Measurements from ENCODE around the gene STK11IP. TPM values are rescaled to one million over a fixed set of nuclear protein-coding genes. Genes with fewer than 3 reads are reported as not detected.

STK11IP gene
- total and polyA plus RNA-seq, 4 donors = 6.1 to 58.2 (median 24.2) TPM

DNA sequence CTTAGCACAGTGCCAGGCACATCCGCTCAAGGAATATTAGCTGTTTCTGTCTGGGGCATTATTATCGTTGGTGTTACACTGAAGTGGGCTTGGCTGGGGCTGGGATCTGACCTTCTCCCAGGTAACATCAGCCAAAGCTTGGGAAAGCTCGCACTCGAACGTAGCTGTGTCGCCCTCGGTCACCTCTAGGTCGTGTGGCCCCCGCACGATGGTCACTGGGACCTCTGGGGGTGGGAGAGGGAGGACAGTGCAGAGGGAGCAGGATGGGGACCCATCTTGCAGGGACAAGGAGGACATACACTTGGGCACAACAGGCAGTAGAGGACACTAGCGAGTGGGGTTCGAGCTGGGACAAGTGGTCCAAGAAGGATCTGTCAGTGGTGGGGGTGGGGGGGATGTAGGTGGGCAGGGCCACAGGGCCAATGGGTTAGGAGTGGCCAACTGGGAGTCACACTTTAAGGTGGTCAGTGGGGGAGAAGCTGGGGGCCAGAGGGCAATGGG is 44.1 kb upstream of the STK11IP start:
- H3K4me3 ChIP-seq (ENCODE audit: low read length in 2 of 2) = no peak overlapping the region
- intact Hi-C loops (cut with DNase I) = loop anchor here in 1 of 2 donors (5.0 kb wide), 1 partner anchor 44 kb away; the partner anchor contains the start of gene STK11IP
- peak in 1 of 2 donors; percentile 56 for DNase-seq
- no peak for ATAC-seq (ENCODE audit: low FRiP score)
- no peaks in the 10 kb centered on the region for H3K36me3 ChIP-seq (ENCODE audit: control insufficient read depth in 1 of 2, insufficient read depth in 2 of 2, low read length in 1 of 2)
- H3K9me3 ChIP-seq (ENCODE audit: control insufficient read depth, low read length) = no peaks in the 10 kb centered on the region
- no peak overlapping the region for H3K27ac ChIP-seq (ENCODE audit: low read depth in 1 of 2, low read length in 2 of 2)
- no peaks in the 10 kb centered on the region for H3K4me1 ChIP-seq (ENCODE audit: control insufficient read depth in 1 of 2, insufficient read depth in 2 of 2, low read length in 2 of 2)
- no peaks in the 10 kb centered on the region for H3K27me3 ChIP-seq (ENCODE audit: control insufficient read depth in 1 of 2, insufficient read depth in 2 of 2, low read length in 1 of 2)
- 74% methylated on average over 12 of the region's 12 CpGs for WGBS, 2 donors

DNA sequence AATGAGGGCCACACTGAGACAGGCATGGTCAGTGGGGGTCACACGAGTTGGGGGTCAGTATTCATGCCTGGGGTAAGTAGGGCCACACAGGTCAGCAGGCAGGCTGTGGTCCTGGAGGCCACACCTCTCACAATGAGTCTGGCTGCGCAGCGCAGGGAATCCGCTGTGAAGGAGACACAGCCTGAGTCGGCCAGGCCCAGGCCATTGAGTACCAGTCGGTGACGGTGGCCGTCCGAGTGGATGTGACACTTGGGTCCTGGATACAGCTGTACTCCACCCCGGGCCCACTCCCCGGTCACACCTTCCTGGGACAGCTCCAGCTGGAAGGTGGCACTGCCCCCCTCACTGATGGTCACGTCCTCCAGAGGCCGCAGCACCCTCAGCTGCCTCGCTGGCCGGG is 43.3 kb upstream of the STK11IP start:
- Histone ChIP-seq H3K9me3 (ENCODE audit: control insufficient read depth, low read length) (no peaks in the 10 kb centered on the region), H3K27ac (ENCODE audit: low read depth in 1 of 2, low read length in 2 of 2) (no peak overlapping the region), H3K4me1 (ENCODE audit: control insufficient read depth in 1 of 2, insufficient read depth in 2 of 2, low read length in 2 of 2) (no peaks in the 10 kb centered on the region), H3K4me3 (ENCODE audit: low read length in 2 of 2) (no peak overlapping the region), H3K36me3 (ENCODE audit: control insufficient read depth in 1 of 2, insufficient read depth in 2 of 2, low read length in 1 of 2) (no peaks in the 10 kb centered on the region), H3K27me3 (ENCODE audit: control insufficient read depth in 1 of 2, insufficient read depth in 2 of 2, low read length in 1 of 2) (no peaks in the 10 kb centered on the region)
- intact Hi-C loops (cut with DNase I) = loop anchor here in 1 of 2 donors (5.0 kb wide), 1 partner anchor 43 kb away; the partner anchor contains the start of gene STK11IP
- no peak for ATAC-seq (ENCODE audit: low FRiP score)
- 93 to 94% methylated on average over 15 of the region's 15 CpGs for WGBS, 2 donors
- peak in 1 of 2 donors; percentile 81 for DNase-seq

DNA sequence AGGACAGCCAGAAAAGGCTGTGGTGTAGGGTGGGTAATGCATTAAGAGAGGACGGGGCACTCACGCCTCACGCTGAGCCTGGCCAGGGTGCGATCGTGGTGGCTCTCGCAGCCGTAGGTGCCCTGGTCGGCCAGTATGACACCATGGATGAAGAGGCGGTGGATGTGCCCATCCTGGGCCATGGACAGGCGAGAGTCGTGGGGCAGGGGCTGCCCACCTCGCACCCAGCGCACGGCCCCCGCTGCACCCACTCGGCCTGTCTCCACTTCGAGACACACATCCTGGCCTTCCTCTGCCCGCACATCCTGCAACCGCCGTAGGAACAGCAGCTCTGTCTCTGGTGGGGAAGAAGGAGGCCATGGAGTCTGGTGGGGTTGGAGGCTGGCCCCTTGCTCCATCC is 41.7 kb upstream of the STK11IP start:
- ATAC-seq (ENCODE audit: low FRiP score) = no peak
- 95% methylated on average over 20 of the region's 20 CpGs for WGBS, 2 donors
- intact Hi-C loops (cut with DNase I) = no loop called here
- Histone ChIP-seq H3K4me3 (ENCODE audit: low read length in 2 of 2) (no peak overlapping the region), H3K36me3 (ENCODE audit: control insufficient read depth in 1 of 2, insufficient read depth in 2 of 2, low read length in 1 of 2) (no peaks in the 10 kb centered on the region), H3K27ac (ENCODE audit: low read depth in 1 of 2, low read length in 2 of 2) (no peak overlapping the region), H3K4me1 (ENCODE audit: control insufficient read depth in 1 of 2, insufficient read depth in 2 of 2, low read length in 2 of 2) (no peaks in the 10 kb centered on the region), H3K9me3 (ENCODE audit: control insufficient read depth, low read length) (no peaks in the 10 kb centered on the region), H3K27me3 (ENCODE audit: control insufficient read depth in 1 of 2, insufficient read depth in 2 of 2, low read length in 1 of 2) (no peaks in the 10 kb centered on the region)
- no peak for DNase-seq

DNA sequence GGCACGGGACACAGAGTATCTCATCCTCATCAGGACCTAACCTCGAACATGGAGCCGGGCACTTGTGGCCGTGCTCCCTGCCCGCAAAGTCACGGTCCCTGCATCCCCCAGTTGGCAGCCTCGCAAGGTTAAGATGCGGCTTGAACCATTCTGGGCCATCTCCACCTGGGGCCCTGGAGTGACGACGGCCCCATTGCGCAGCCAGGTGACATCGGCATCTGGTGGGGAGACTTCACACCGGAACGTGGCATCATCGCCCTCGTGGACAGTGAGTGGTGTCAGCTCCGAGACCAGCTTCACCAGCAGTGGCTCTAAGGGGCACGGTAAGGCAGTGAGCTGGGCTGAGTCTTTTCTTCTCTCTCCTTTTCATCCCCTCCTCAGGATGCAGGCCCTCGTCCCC is 41.2 kb upstream of the STK11IP start:
- Histone ChIP-seq H3K36me3 (ENCODE audit: control insufficient read depth in 1 of 2, insufficient read depth in 2 of 2, low read length in 1 of 2) (no peaks in the 10 kb centered on the region), H3K4me3 (ENCODE audit: low read length in 2 of 2) (no peak overlapping the region), H3K27ac (ENCODE audit: low read depth in 1 of 2, low read length in 2 of 2) (no peak overlapping the region), H3K9me3 (ENCODE audit: control insufficient read depth, low read length) (no peaks in the 10 kb centered on the region), H3K4me1 (ENCODE audit: control insufficient read depth in 1 of 2, insufficient read depth in 2 of 2, low read length in 2 of 2) (no peaks in the 10 kb centered on the region), H3K27me3 (ENCODE audit: control insufficient read depth in 1 of 2, insufficient read depth in 2 of 2, low read length in 1 of 2) (no peaks in the 10 kb centered on the region)
- intact Hi-C loops (cut with DNase I) = no loop called here
- 94 to 95% methylated on average over 19 of the region's 19 CpGs for WGBS, 2 donors
- ATAC-seq (ENCODE audit: low FRiP score) = no peak
- no peak for DNase-seq

DNA sequence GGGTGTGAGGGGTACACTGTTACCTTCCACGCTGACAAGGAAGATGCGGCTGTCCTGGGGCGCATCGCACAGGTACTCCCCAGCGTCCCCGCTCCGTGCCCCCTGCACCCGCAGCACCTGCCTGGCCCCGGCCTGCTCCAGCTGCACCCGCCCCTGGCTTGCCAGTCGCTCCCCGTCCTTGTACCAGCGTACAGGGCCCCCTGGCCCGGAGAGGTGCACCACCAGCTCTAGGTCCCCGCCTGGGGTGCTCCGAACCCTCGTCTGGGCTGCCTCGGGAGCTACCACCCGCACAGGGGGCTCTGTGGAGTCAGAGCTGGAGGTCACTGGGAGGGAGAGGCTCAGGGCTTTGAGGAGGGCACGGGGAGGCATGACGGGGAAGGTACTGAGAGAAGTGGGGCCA is 40.3 kb upstream of the STK11IP start:
- 93% methylated on average over 21 of the region's 21 CpGs for WGBS, 2 donors
- Histone ChIP-seq H3K27me3 (ENCODE audit: control insufficient read depth in 1 of 2, insufficient read depth in 2 of 2, low read length in 1 of 2) (no peaks in the 10 kb centered on the region), H3K4me1 (ENCODE audit: control insufficient read depth in 1 of 2, insufficient read depth in 2 of 2, low read length in 2 of 2) (no peaks in the 10 kb centered on the region), H3K36me3 (ENCODE audit: control insufficient read depth in 1 of 2, insufficient read depth in 2 of 2, low read length in 1 of 2) (no peaks in the 10 kb centered on the region), H3K9me3 (ENCODE audit: control insufficient read depth, low read length) (no peaks in the 10 kb centered on the region), H3K4me3 (ENCODE audit: low read length in 2 of 2) (no peak overlapping the region), H3K27ac (ENCODE audit: low read depth in 1 of 2, low read length in 2 of 2) (no peak overlapping the region)
- ATAC-seq (ENCODE audit: low FRiP score) (no peak), DNase-seq (peak in 1 of 2 donors; percentile 44)
- intact Hi-C loops (cut with DNase I) = no loop called here

DNA sequence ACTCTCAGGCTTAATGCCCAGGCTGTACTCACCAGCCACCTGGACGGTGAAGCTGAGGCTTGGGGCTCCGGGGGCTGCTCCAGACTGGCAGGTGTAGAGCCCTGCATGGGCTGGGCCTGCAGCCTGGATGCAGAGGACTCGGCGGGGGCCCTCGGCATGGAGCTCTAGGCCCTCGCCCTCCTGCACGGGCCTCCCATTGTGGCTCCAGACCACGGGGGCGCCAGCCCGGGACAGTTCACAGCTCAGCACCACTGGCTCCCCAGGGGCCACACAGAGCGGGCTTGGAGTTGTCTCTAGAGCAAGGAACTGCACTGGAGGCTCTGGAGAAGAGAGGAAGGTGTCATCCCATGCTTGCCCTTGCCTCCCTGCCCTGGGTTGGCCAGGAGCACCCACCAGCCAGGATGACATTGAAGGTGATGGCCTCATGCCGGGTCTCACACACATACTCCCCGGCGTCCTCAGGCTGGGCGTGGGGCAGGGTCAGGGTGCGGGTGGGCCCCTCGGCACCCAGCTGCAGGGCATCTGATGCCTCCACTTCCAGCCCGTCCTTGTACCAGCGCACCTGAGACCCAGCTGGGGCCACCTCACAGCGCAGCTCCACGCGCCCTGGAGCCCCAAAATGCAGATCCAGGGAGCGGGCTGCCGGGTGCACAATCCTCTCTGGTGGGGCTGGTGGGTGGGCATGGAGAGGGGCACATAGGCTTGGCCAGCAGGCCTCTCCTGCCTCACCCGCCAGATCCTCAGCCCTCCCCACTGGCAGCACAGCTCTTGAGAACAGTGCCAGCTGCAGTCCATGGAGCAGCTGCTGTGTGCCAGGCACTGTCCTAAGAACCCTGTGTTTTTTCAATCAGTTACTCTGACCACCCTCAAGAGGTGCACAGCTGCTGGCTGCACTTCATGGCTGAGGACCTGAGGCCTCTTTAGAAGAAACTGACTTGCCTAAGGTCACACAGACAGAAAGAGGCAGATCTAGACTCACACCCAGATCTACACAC is 39.6 kb upstream of the STK11IP start:
- Histone ChIP-seq H3K9me3 (ENCODE audit: control insufficient read depth, low read length) (no peaks in the 10 kb centered on the region), H3K4me1 (ENCODE audit: control insufficient read depth in 1 of 2, insufficient read depth in 2 of 2, low read length in 2 of 2) (no peaks in the 10 kb centered on the region), H3K4me3 (ENCODE audit: low read length in 2 of 2) (no peak overlapping the region), H3K36me3 (ENCODE audit: control insufficient read depth in 1 of 2, insufficient read depth in 2 of 2, low read length in 1 of 2) (no peaks in the 10 kb centered on the region), H3K27ac (ENCODE audit: low read depth in 1 of 2, low read length in 2 of 2) (no peak overlapping the region), H3K27me3 (ENCODE audit: control insufficient read depth in 1 of 2, insufficient read depth in 2 of 2, low read length in 1 of 2) (no peaks in the 10 kb centered on the region)
- DNase-seq (peak; percentile 29 to 61), ATAC-seq (ENCODE audit: low FRiP score) (no peak)
- intact Hi-C loops (cut with DNase I) = no loop called here
- WGBS, 2 donors = 93 to 94% methylated on average over 25 of the region's 25 CpGs

DNA sequence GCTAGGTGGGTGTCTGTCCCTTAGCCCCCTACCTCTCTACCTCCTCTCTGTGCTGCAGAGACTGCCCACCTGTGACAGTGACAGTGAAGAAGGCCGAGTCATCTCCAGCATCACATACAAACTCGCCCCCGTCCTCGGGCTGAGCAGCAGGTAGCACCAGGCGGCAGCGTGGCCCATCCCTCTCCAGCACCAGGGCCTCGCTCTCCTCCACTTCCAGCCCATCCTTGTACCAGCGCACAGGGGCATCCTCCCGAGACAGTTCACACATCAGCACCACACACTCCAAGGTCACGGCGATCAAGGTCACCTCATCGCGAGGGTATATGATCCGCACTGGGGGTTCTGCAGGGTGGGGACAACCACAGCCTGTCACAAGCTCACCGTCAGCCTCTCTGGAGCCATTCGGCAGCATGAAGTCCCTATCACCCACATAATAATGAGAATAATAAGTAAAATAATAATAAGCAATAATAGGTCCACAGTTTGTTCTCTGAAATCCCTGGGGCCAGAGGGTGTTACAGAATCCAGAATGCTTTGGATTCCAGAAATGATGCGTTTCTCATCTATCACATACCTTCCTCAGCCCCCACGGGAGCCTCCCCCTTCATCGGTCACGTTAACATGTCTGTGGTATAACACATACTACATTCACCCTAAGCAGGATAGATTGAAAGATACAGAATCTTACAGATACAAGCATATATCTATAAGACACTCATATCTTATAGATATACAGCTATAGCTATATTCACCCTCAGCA is 38.3 kb upstream of the STK11IP start:
- ATAC-seq (ENCODE audit: low FRiP score) (no peak), DNase-seq (no peak)
- H3K27me3 ChIP-seq (ENCODE audit: control insufficient read depth in 1 of 2, insufficient read depth in 2 of 2, low read length in 1 of 2) = no peaks in the 10 kb centered on the region
- no peak overlapping the region for H3K27ac ChIP-seq (ENCODE audit: low read depth in 1 of 2, low read length in 2 of 2)
- H3K9me3 ChIP-seq (ENCODE audit: control insufficient read depth, low read length) = no peaks in the 10 kb centered on the region
- H3K4me3 ChIP-seq (ENCODE audit: low read length in 2 of 2) = no peak overlapping the region
- no peaks in the 10 kb centered on the region for H3K4me1 ChIP-seq (ENCODE audit: control insufficient read depth in 1 of 2, insufficient read depth in 2 of 2, low read length in 2 of 2)
- intact Hi-C loops (cut with DNase I) = no loop called here
- no peaks in the 10 kb centered on the region for H3K36me3 ChIP-seq (ENCODE audit: control insufficient read depth in 1 of 2, insufficient read depth in 2 of 2, low read length in 1 of 2)
- WGBS, 2 donors = 92 to 94% methylated on average over 20 of the region's 20 CpGs

DNA sequence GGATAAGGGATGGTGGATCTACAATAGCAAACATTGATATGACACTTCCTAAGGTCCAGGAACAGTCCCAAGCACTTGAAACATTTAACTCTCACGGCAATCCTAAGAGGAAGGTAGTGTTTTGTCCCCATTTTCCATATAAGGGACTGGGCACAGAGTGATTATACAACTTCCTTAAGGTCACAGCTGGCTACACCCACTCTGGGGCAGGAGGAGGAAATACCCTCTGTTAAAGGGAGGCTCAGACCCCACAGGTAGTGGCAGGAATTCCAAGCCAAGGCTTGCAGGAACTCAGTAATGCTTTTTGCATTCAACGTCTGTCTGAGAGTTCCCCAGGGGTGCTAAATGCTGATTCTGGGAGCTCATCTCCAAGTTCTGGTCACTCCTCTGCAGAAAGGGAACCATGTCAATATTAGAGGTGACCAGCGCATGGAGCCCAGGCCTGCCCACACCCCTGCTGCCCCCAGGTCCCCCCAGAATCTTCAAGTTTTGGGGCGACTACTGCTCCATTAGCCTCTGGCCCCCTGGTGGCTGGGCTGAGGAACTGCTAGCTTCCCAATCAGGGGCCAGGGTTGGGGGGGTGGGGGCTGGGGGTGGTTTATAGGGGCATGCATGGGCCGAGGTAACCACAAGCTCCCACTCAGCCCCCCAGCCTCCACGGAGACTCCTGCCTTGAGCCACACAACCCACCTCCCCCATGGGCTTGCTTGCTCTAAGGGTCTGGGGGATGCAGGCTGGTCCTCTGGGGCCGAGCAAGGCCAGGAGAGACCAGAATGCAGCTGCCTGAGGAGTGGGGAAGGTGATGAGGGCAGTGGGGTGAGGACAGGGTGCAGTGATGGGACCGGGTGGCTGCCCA is 37.4 kb upstream of the STK11IP start:
- Histone ChIP-seq H3K27ac (ENCODE audit: low read depth in 1 of 2, low read length in 2 of 2) (no peak overlapping the region), H3K27me3 (ENCODE audit: control insufficient read depth in 1 of 2, insufficient read depth in 2 of 2, low read length in 1 of 2) (no peaks in the 10 kb centered on the region), H3K4me1 (ENCODE audit: control insufficient read depth in 1 of 2, insufficient read depth in 2 of 2, low read length in 2 of 2) (no peaks in the 10 kb centered on the region), H3K9me3 (ENCODE audit: control insufficient read depth, low read length) (no peaks in the 10 kb centered on the region), H3K4me3 (ENCODE audit: low read length in 2 of 2) (no peak overlapping the region), H3K36me3 (ENCODE audit: control insufficient read depth in 1 of 2, insufficient read depth in 2 of 2, low read length in 1 of 2) (no peaks in the 10 kb centered on the region)
- 30 to 36% methylated on average over 8 of the region's 8 CpGs for WGBS, 2 donors
- intact Hi-C loops (cut with DNase I) = no loop called here
- ATAC-seq (ENCODE audit: low FRiP score) = no peak
- DNase-seq = peak in 1 of 2 donors; percentile 64
